ENCODE measurements around the gene CLK3. TPM values are rescaled to one million over a fixed set of nuclear protein-coding genes. Genes with fewer than 3 reads are reported as not detected.

CLK3 gene
- total RNA-seq = 80.1 to 83.0 TPM (median 80.9 TPM) in 3 replicates

DNA sequence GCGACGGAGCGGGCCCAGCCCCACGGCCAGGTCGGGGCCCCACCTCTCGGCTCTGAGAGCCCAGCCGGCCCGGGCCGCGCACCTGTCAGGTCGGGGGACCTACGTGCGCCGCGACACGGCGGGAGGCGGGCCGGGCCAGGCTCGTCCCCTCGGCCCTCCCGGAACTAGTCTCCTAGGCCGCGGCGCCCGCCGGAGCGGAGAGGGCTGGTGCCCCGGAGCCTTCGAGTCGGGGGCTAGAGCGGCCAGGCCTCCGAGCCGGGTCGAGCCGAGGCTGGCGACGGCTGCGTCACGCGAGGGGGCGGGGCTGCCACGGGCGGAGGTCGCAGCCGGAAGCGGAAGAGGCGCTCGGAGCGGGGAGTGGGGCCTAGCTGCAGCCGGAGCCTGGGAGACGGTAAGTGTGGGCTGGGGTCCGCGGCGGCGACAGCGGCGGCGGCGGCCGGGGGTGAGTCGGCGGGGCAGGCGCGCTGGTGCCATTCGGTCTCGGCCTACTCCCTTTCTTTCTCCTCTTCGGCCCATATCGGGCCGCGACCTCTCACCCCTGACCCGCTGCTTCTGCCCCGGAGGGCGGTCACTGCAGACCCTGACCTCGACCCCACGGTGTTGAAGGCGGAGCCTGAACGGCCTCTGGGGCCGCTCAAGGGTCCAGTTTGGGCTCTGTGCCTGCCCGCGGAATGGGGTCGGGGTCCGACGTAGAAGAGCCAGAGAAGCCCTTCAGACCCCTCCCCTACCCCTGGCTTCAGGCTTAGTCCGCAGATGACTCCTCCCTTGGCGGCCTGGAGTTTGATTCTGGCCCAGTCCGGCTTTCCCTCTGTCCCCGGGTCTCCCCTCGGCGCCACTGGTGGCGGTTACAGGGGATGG lies at the start of gene CLK3:
CLK3 (plus strand) TSS at position 329 of the 858 bp plus-strand sequence. CDS start 3,361 bp downstream, outside the sequence.
- peaks cover 18% of the 10 kb centered on the region for H3K4me1 Mint-ChIP-seq
- TF ChIP-seq, protein P1, sequence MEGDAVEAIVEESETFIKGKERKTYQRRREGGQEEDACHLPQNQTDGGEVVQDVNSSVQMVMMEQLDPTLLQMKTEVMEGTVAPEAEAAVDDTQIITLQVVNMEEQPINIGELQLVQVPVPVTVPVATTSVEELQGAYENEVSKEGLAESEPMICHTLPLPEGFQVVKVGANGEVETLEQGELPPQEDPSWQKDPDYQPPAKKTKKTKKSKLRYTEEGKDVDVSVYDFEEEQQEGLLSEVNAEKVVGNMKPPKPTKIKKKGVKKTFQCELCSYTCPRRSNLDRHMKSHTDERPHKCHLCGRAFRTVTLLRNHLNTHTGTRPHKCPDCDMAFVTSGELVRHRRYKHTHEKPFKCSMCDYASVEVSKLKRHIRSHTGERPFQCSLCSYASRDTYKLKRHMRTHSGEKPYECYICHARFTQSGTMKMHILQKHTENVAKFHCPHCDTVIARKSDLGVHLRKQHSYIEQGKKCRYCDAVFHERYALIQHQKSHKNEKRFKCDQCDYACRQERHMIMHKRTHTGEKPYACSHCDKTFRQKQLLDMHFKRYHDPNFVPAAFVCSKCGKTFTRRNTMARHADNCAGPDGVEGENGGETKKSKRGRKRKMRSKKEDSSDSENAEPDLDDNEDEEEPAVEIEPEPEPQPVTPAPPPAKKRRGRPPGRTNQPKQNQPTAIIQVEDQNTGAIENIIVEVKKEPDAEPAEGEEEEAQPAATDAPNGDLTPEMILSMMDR (IDR thresholded peaks at IDR 0.05; ENCODE audit: unreplicated experiment) = no peak
- H3K27ac Mint-ChIP-seq = peak within 1 kb of the TSS; percentile 97
- H3K27me3 Mint-ChIP-seq (ENCODE audit: low read depth) = no peaks in the 10 kb centered on the region
- H3K9me3 Mint-ChIP-seq = no peaks in the 10 kb centered on the region
- peak; percentile 95 to 97 for DNase-seq (ENCODE audit: low spot score in 2 of 2, unreplicated experiment in 2 of 2)
- no peaks in the 10 kb centered on the region for H3K36me3 Mint-ChIP-seq
- H3K4me3 Mint-ChIP-seq = peak within 1 kb of the TSS; percentile 90

DNA sequence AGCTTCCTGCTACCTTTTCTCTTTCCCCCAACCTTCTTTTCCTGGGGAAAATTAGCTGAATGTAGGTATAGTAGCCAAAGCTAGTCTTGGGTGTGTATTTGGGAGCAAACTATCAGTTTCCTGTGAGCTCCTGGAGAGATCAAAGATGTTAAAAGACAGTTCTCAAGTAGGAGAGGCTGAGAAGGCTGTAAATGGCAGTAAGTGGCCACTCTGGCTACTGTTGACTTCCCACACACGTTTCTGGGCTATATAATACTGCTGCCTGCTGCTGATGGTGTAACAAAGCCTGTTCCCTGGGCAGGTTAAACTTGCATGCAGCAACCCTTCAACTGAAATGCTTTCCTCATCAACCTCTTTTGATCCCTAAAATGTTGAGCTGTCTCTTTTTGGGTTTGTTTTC lies 47.0 kb upstream of the CLK3 start:
- H3K27me3 Mint-ChIP-seq (ENCODE audit: low read depth) = no peaks in the 10 kb centered on the region
- TF ChIP-seq, protein P1 (IDR thresholded peaks at IDR 0.05; ENCODE audit: unreplicated experiment) = no peak
- H3K4me3 Mint-ChIP-seq = no peak overlapping the region
- no peaks in the 10 kb centered on the region for H3K9me3 Mint-ChIP-seq
- peaks cover 6% of the 10 kb centered on the region for H3K36me3 Mint-ChIP-seq
- DNase-seq (ENCODE audit: low spot score in 2 of 2, unreplicated experiment in 2 of 2) = no peak
- H3K27ac Mint-ChIP-seq = no peak overlapping the region
- H3K4me1 Mint-ChIP-seq = peaks cover 24% of the 10 kb centered on the region

DNA sequence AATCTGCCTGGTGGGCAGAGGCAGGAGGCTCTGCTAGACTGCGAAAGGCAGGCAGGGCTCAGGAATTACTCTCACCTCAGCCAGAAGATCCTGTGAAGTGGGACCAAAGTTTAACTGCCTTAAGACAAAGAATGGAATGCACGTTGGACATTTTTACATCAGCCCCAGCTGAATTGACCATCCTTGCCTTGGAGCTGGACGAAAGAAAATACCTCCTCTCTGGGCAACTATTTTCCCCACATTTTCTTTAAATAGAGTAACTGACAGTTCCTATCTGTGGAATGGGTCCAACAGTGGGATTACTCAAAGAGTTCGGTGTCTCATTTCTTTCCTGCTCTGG lies 45.9 kb upstream of the CLK3 start:
- H3K36me3 Mint-ChIP-seq = peaks cover 14% of the 10 kb centered on the region
- DNase-seq (ENCODE audit: low spot score in 2 of 2, unreplicated experiment in 2 of 2) = no peak
- H3K27me3 Mint-ChIP-seq (ENCODE audit: low read depth) = no peaks in the 10 kb centered on the region
- H3K9me3 Mint-ChIP-seq = no peaks in the 10 kb centered on the region
- peaks cover 24% of the 10 kb centered on the region for H3K4me1 Mint-ChIP-seq
- no peak overlapping the region for H3K27ac Mint-ChIP-seq
- TF ChIP-seq, protein P1 (IDR thresholded peaks at IDR 0.05; ENCODE audit: unreplicated experiment) = no peak
- no peak overlapping the region for H3K4me3 Mint-ChIP-seq

DNA sequence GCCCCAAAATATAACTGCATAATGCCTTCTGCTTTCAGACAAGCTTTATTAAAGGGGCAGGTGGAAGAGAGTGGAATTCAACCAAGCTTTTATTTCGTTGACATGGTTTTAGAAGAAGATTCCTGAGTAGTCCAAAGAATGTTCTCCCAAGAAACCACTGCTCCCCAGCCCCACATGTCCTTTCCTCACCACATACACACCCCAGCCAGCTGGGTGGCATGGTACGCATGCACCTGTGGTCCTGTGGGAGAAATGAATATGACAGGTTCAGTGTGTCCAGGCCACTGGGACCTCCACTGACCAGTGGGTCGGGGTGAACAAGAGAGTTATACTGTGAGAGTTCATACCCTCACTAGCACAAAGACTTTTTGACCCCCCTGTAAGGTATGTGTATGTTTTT lies 44.4 kb upstream of the CLK3 start:
- TF ChIP-seq, protein P1 (IDR thresholded peaks at IDR 0.05; ENCODE audit: unreplicated experiment) = no peak
- Mint-ChIP-seq H3K36me3 (peaks cover 20% of the 10 kb centered on the region), H3K9me3 (no peaks in the 10 kb centered on the region), H3K4me3 (no peak overlapping the region), H3K27ac (no peak overlapping the region), H3K4me1 (peaks cover 14% of the 10 kb centered on the region), H3K27me3 (ENCODE audit: low read depth) (no peaks in the 10 kb centered on the region)
- DNase-seq (ENCODE audit: low spot score in 2 of 2, unreplicated experiment in 2 of 2) = no peak

DNA sequence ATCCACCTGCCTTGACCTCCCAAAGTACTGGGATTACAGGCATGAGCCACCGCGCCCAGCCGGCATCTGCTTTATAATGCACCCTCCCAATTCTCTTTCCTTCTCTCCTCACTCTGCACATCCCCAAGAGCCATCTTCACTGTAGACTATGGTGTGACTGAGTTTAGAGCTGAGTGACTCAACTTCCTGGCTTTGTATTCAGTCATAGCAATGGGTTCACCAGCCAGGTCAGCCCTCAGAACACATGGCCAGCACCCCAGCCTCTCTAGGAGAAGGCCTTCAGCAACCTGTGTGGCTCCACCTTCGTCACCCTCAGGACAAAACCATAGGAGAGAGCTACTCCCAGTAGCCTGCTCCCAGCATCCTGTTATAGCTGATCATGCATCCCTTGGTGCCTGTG lies 41.6 kb upstream of the CLK3 start:
- H3K4me3 Mint-ChIP-seq = no peak overlapping the region
- TF ChIP-seq, protein P1 (IDR thresholded peaks at IDR 0.05; ENCODE audit: unreplicated experiment) = no peak
- no peak overlapping the region for H3K27ac Mint-ChIP-seq
- no peak for DNase-seq (ENCODE audit: low spot score in 2 of 2, unreplicated experiment in 2 of 2)
- H3K36me3 Mint-ChIP-seq = peaks cover 25% of the 10 kb centered on the region
- H3K4me1 Mint-ChIP-seq = peaks cover 6% of the 10 kb centered on the region
- no peaks in the 10 kb centered on the region for H3K9me3 Mint-ChIP-seq
- H3K27me3 Mint-ChIP-seq (ENCODE audit: low read depth) = no peaks in the 10 kb centered on the region
